Subcutaneous abdominal adipose tissue (tissue), 5 donors: Measurements from ENCODE around the gene SETBP1.

Experiments used
- H3K27ac ChIP-seq: one replicate; pipeline ENCODE4 v1.7.0; 2013; ENCODE audit warnings: low read depth, mild to moderate bottlenecking, inconsistent platforms, low read length, moderate library complexity
- H3K27me3 ChIP-seq, 5 donors: one replicate each; pipeline ENCODE4 v1.7.0; 2013; ENCODE audit warnings: low read length in 5 of 5, inconsistent platforms in 1 of 5; ENCODE audit not compliant: control insufficient read depth in 5 of 5, insufficient read depth in 4 of 5
- H3K36me3 ChIP-seq, 5 donors: one replicate each; pipeline ENCODE4 v1.7.0; 2013; ENCODE audit warnings: low read length in 5 of 5; ENCODE audit not compliant: control insufficient read depth in 5 of 5, insufficient read depth in 5 of 5
- H3K4me1 ChIP-seq, 5 donors: one replicate each; pipeline ENCODE4 v1.7.0; 2013; ENCODE audit warnings: low read length in 5 of 5, mild to moderate bottlenecking in 3 of 5, moderate library complexity in 1 of 5; ENCODE audit not compliant: control insufficient read depth in 5 of 5, insufficient read depth in 5 of 5
- H3K4me3 ChIP-seq, 5 donors: one replicate each; pipeline ENCODE4 v1.7.0; 2013; ENCODE audit warnings: low read length in 5 of 5, low read depth in 1 of 5
- H3K9ac ChIP-seq, 5 donors: one replicate each; pipeline ENCODE4 v1.7.0; 2013; ENCODE audit warnings: low read length in 5 of 5, mild to moderate bottlenecking in 4 of 5, moderate library complexity in 3 of 5
- H3K9me3 ChIP-seq, 5 donors: one replicate each; pipeline ENCODE4 v1.7.0; 2013; ENCODE audit warnings: low read length in 5 of 5; ENCODE audit not compliant: control insufficient read depth in 5 of 5
- donor health status: healthy.
- donor health status: healthy.
- donor health status: healthy.
- donor health status: healthy.
- donor health status: healthy.

SETBP1 gene

GRCh38 chr18:44651918-44652572 is 28.6 kb upstream of the SETBP1 start:
- Histone ChIP-seq H3K9me3 (no peaks in the 10 kb centered on the region), H3K36me3 (no peaks in the 10 kb centered on the region), H3K4me1 (peaks cover 0 to 22% (median 11%) of the 10 kb centered on the region in 5 donors), H3K9ac (no peak overlapping the region), H3K27me3 (no peaks in the 10 kb centered on the region), H3K27ac (no peak overlapping the region), H3K4me3 (no peak overlapping the region)

- Histone ChIP-seq H3K27ac (no peak overlapping the region), H3K36me3 (no peaks in the 10 kb centered on the region), H3K9ac (no peak overlapping the region), H3K4me1 (peaks cover 0 to 22% (median 11%) of the 10 kb centered on the region in 5 donors), H3K4me3 (no peak overlapping the region), H3K9me3 (no peaks in the 10 kb centered on the region), H3K27me3 (no peaks in the 10 kb centered on the region)
These were observed 28.0 kb upstream of the SETBP1 start for GRCh38 chr18:44652722-44653121.

GRCh38 chr18:44654573-44654972 is 26.1 kb upstream of the SETBP1 start:
- Histone ChIP-seq H3K27ac (no peak overlapping the region), H3K27me3 (no peaks in the 10 kb centered on the region), H3K36me3 (no peaks in the 10 kb centered on the region), H3K4me1 (peaks cover 0 to 18% (median 11%) of the 10 kb centered on the region in 5 donors), H3K4me3 (no peak overlapping the region), H3K9me3 (no peaks in the 10 kb centered on the region), H3K9ac (no peak overlapping the region)

- Histone ChIP-seq H3K27me3 (no peaks in the 10 kb centered on the region), H3K9me3 (no peaks in the 10 kb centered on the region), H3K27ac (no peak overlapping the region), H3K4me3 (no peak overlapping the region), H3K36me3 (no peaks in the 10 kb centered on the region), H3K9ac (no peak overlapping the region), H3K4me1 (peaks cover 0 to 18% (median 11%) of the 10 kb centered on the region in 5 donors)
These were observed 25.3 kb upstream of the SETBP1 start for GRCh38 chr18:44655435-44655834.

GRCh38 chr18:44659771-44660170 is 20.9 kb upstream of the SETBP1 start:
- Histone ChIP-seq H3K4me1 (no peaks in the 10 kb centered on the region), H3K9me3 (no peaks in the 10 kb centered on the region), H3K27me3 (no peaks in the 10 kb centered on the region), H3K4me3 (no peak overlapping the region), H3K9ac (no peak overlapping the region), H3K27ac (no peak overlapping the region), H3K36me3 (no peaks in the 10 kb centered on the region)

- Histone ChIP-seq H3K36me3 (no peaks in the 10 kb centered on the region), H3K27ac (no peak overlapping the region), H3K9ac (no peak overlapping the region), H3K4me1 (peaks cover 2 to 7% (median 7%) of the 10 kb centered on the region in 5 donors), H3K27me3 (no peaks in the 10 kb centered on the region), H3K9me3 (no peaks in the 10 kb centered on the region), H3K4me3 (no peak overlapping the region)
These were observed 12.3 kb upstream of the SETBP1 start for GRCh38 chr18:44668270-44668975.

- no peak overlapping the region for H3K9ac ChIP-seq
- no peak overlapping the region for H3K27ac ChIP-seq
- H3K4me3 ChIP-seq = no peak overlapping the region
- H3K27me3 ChIP-seq = no peaks in the 10 kb centered on the region
- peaks cover 3 to 9% (median 8%) of the 10 kb centered on the region in 5 donors for H3K4me1 ChIP-seq
- no peaks in the 10 kb centered on the region for H3K36me3 ChIP-seq
- no peaks in the 10 kb centered on the region for H3K9me3 ChIP-seq
These were observed 8.8 kb upstream of the SETBP1 start for GRCh38 chr18:44671914-44672313.

- Histone ChIP-seq H3K27ac (no peak overlapping the region), H3K9me3 (no peaks in the 10 kb centered on the region), H3K4me3 (no peak overlapping the region), H3K4me1 (peaks cover 3 to 9% (median 8%) of the 10 kb centered on the region in 5 donors), H3K36me3 (no peaks in the 10 kb centered on the region), H3K27me3 (no peaks in the 10 kb centered on the region), H3K9ac (no peak overlapping the region)
These were observed 8.2 kb upstream of the SETBP1 start for GRCh38 chr18:44672506-44672905.

- Histone ChIP-seq H3K9ac (no peak overlapping the region), H3K27ac (no peak overlapping the region), H3K27me3 (no peaks in the 10 kb centered on the region)
These were observed 7.3 kb upstream of the SETBP1 start for GRCh38 chr18:44673256-44673880.

GRCh38 chr18:44677933-44678332 is 2.8 kb upstream of the SETBP1 start:
- Histone ChIP-seq H3K9ac (no peak overlapping the region), H3K36me3 (no peaks in the 10 kb centered on the region), H3K4me3 (no peak overlapping the region), H3K27me3 (peaks cover 0 to 5% (median 0%) of the 10 kb centered on the region in 5 donors), H3K4me1 (peaks cover 3 to 26% (median 21%) of the 10 kb centered on the region in 5 donors), H3K27ac (no peak overlapping the region), H3K9me3 (no peaks in the 10 kb centered on the region)

More at GRCh38 chr18:44673256-44673880, 7.3 kb upstream of the SETBP1 start:
- H3K9me3 ChIP-seq = no peaks in the 10 kb centered on the region
- peaks cover 3 to 10% (median 9%) of the 10 kb centered on the region in 5 donors for H3K4me1 ChIP-seq
- H3K4me3 ChIP-seq = no peak overlapping the region
- H3K36me3 ChIP-seq = no peaks in the 10 kb centered on the region
